WTC11 (cell line): ENCODE data around the gene PLXND1.

Source experiments
- CTCF ChIP-seq: fragments of 200-600 bp; IDR thresholded peaks from 2 replicates; pipeline ENCODE4 v1.8.0; 2022; ENCODE audit warnings: antibody characterized with exemption
- JUN ChIP-seq: sonication (generic); formaldehyde crosslinking; IDR thresholded peaks from 2 replicates; pipeline ENCODE4 v1.8.0; 2023; ENCODE audit warnings: mild to moderate bottlenecking, missing genetic modification reagents
- TP53 ChIP-seq: sonication (generic); formaldehyde crosslinking; IDR thresholded peaks from 2 replicates; pipeline ENCODE4 v1.8.1; 2023; ENCODE audit warnings: mild to moderate bottlenecking, missing genetic modification reagents
- ZNF416 ChIP-seq: fragments of 250-450 bp; sonication (Bioruptor Pico); IDR thresholded peaks from 2 replicates; pipeline ENCODE4 v1.9.0; 2021; ENCODE audit warnings: mild to moderate bottlenecking, inconsistent platforms
- ZNF423 ChIP-seq: fragments of 250-450 bp; sonication (Bioruptor Pico); IDR thresholded peaks from 2 replicates; pipeline ENCODE4 v2.1.2; 2022; ENCODE audit warnings: mild to moderate bottlenecking, moderate library complexity
- TF ChIP-seq, protein P1 (sequence below): fragments of 250-450 bp; sonication (Bioruptor Pico); IDR thresholded peaks from 2 replicates; pipeline ENCODE4 v1.9.0; 2021; ENCODE audit warnings: mild to moderate bottlenecking, borderline replicate concordance
- TF ChIP-seq, protein P2 (sequence below): sonication (generic); formaldehyde crosslinking; IDR thresholded peaks from 2 replicates; pipeline ENCODE4 v1.8.1; 2022; ENCODE audit warnings: mild to moderate bottlenecking, moderate library complexity, missing genetic modification reagents
- TF ChIP-seq, protein P3 (sequence below): sonication (generic); formaldehyde crosslinking; IDR thresholded peaks from 2 replicates; pipeline ENCODE4 v1.8.0; 2022; ENCODE audit warnings: mild to moderate bottlenecking, missing genetic modification reagents

DNA sequence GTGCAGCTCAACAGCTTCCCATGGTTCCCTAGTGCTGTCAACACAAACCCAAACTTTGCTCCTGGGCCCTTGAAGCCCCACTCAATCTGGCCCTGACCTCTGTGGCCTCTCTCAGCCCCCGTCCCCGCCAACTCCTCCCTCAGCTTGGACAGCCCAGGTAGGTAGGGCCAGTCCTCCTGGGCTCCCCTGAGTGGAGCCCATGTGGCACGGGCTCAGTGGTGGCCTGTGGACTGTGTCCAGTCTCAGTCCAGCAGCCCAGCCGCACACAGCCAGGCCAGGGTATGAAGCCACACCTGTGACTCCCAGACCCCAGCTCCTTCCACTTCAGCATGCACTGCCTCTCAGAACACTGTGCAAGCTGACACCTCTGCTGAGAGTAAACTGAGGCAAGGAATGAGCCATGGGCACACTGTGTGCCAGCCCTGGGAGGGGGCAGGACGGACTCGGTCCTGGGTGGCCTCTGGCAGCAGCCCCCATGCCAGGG is 11.5 kb downstream of the PLXND1 start:
- TF ChIP-seq ZNF423 (no peak), CTCF (no peak), TP53 (CRISPR knock-in tag) (no peak), ZNF416 (CRISPR knock-in tag) (no peak), JUN (CRISPR knock-in tag) (no peak)
- TF ChIP-seq, protein P1, sequence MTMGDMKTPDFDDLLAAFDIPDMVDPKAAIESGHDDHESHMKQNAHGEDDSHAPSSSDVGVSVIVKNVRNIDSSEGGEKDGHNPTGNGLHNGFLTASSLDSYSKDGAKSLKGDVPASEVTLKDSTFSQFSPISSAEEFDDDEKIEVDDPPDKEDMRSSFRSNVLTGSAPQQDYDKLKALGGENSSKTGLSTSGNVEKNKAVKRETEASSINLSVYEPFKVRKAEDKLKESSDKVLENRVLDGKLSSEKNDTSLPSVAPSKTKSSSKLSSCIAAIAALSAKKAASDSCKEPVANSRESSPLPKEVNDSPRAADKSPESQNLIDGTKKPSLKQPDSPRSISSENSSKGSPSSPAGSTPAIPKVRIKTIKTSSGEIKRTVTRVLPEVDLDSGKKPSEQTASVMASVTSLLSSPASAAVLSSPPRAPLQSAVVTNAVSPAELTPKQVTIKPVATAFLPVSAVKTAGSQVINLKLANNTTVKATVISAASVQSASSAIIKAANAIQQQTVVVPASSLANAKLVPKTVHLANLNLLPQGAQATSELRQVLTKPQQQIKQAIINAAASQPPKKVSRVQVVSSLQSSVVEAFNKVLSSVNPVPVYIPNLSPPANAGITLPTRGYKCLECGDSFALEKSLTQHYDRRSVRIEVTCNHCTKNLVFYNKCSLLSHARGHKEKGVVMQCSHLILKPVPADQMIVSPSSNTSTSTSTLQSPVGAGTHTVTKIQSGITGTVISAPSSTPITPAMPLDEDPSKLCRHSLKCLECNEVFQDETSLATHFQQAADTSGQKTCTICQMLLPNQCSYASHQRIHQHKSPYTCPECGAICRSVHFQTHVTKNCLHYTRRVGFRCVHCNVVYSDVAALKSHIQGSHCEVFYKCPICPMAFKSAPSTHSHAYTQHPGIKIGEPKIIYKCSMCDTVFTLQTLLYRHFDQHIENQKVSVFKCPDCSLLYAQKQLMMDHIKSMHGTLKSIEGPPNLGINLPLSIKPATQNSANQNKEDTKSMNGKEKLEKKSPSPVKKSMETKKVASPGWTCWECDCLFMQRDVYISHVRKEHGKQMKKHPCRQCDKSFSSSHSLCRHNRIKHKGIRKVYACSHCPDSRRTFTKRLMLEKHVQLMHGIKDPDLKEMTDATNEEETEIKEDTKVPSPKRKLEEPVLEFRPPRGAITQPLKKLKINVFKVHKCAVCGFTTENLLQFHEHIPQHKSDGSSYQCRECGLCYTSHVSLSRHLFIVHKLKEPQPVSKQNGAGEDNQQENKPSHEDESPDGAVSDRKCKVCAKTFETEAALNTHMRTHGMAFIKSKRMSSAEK (CRISPR knock-in tag): no peak
- TF ChIP-seq, protein P2, sequence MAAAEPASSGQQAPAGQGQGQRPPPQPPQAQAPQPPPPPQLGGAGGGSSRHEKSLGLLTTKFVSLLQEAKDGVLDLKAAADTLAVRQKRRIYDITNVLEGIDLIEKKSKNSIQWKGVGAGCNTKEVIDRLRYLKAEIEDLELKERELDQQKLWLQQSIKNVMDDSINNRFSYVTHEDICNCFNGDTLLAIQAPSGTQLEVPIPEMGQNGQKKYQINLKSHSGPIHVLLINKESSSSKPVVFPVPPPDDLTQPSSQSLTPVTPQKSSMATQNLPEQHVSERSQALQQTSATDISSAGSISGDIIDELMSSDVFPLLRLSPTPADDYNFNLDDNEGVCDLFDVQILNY (CRISPR knock-in tag): no peak
- TF ChIP-seq, protein P3, sequence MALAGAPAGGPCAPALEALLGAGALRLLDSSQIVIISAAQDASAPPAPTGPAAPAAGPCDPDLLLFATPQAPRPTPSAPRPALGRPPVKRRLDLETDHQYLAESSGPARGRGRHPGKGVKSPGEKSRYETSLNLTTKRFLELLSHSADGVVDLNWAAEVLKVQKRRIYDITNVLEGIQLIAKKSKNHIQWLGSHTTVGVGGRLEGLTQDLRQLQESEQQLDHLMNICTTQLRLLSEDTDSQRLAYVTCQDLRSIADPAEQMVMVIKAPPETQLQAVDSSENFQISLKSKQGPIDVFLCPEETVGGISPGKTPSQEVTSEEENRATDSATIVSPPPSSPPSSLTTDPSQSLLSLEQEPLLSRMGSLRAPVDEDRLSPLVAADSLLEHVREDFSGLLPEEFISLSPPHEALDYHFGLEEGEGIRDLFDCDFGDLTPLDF: no peak
